ENCODE results near the gene THUMPD3.

The THUMPD3 gene

GRCh38 chr3:9397906-9398699 is 35.2 kb downstream of the THUMPD3 start:
- peak; percentile 19 for DNase-seq

- no peak for DNase-seq
Measured at GRCh38 chr3:9398700-9399336, 36.0 kb downstream of the THUMPD3 start.

- DNase-seq, result no peak
Measured at GRCh38 chr3:9399337-9399703, 36.5 kb downstream of the THUMPD3 start.

- no peak for DNase-seq
Measured at GRCh38 chr3:9399746-9400145, 36.9 kb downstream of the THUMPD3 start.

- no peak for DNase-seq
Measured at GRCh38 chr3:9400616-9401015, 37.8 kb downstream of the THUMPD3 start.

- no peak for DNase-seq
Measured at GRCh38 chr3:9401986-9402385, 39.1 kb downstream of the THUMPD3 start.

- no peak for DNase-seq
Measured at GRCh38 chr3:9402410-9403228, 39.8 kb downstream of the THUMPD3 start.

- no peak for DNase-seq
Measured at GRCh38 chr3:9403463-9403862, 40.6 kb downstream of the THUMPD3 start.

GRCh38 chr3:9404680-9405079 is 41.8 kb downstream of the THUMPD3 start:
- no peak for DNase-seq

- no peak for DNase-seq
Measured at GRCh38 chr3:9405756-9406155, 42.9 kb downstream of the THUMPD3 start.

GRCh38 chr3:9406856-9407626 is 44.2 kb downstream of the THUMPD3 start:
- no peak for DNase-seq

GRCh38 chr3:9408061-9408460 is 45.2 kb downstream of the THUMPD3 start:
- DNase-seq, result no peak

GRCh38 chr3:9408546-9408945 is 45.7 kb downstream of the THUMPD3 start:
- no peak for DNase-seq

- DNase-seq, result no peak
Measured at GRCh38 chr3:9409981-9410854, 47.4 kb downstream of the THUMPD3 start.

- no peak for DNase-seq
Measured at GRCh38 chr3:9411302-9411701, 48.4 kb downstream of the THUMPD3 start.

GRCh38 chr3:9412293-9412692 is 49.4 kb downstream of the THUMPD3 start:
- no peak for DNase-seq

GRCh38 chr3:9414826-9415225 is 52.0 kb downstream of the THUMPD3 start:
- DNase-seq, result no peak

GRCh38 chr3:9415485-9416138 is 52.8 kb downstream of the THUMPD3 start:
- no peak for DNase-seq

GRCh38 chr3:9416139-9416780 is 53.4 kb downstream of the THUMPD3 start:
- DNase-seq, result no peak

GRCh38 chr3:9420850-9421549 is 58.1 kb downstream of the THUMPD3 start:
- no peak for DNase-seq

Data from activated T-cell treated with anti-CD3 and anti-CD28 coated beads for 4 hours (primary cell).